SK-N-SH (cell line): ENCODE measurements around the gene DEFB124. TPM values are rescaled to one million over a fixed set of nuclear protein-coding genes. Genes with fewer than 3 reads are reported as not detected.

Source experiments
- CTCF ChIA-PET: fragments of 300-600, 350-600 bp; formaldehyde crosslinking; extraction: SDS; loops from one replicate; lab custom pipeline; 2021; lab: Yijun Ruan, JAX
- POLR2A ChIA-PET: fragments of 350-600 bp; sonication (Branson Sonifier 250); formaldehyde crosslinking; extraction: SDS; loops from one replicate; lab custom pipeline; 2020; ENCODE audit warnings: antibody characterized with exemption, inconsistent platforms; lab: Yijun Ruan, JAX
- DNase-seq: peaks from one replicate; pipeline ENCODE4 v3.0.0; 2012
- H2AFZ ChIP-seq: fragments of 200-600 bp; sonication (generic); 2 replicates; pipeline ENCODE4 v1.8.1; 2016; ENCODE audit warnings: antibody characterized with exemption, mild to moderate bottlenecking, low read depth
- H3F3A ChIP-seq: fragments of 200-600 bp; sonication (generic); replicated peaks from 2 replicates; pipeline ENCODE3; 2016; ENCODE audit warnings: antibody characterized with exemption, mild to moderate bottlenecking; ENCODE audit not compliant: insufficient read depth
- H3K27ac ChIP-seq, 2 experiments: fragments of 200-500 bp in 1 of 2; fragments of 200-600 bp in 1 of 2; sonication (Bioruptor generic) in 1 of 2; sonication (generic), shearing (Covaris generic) in 1 of 2; 2 replicates each; pipeline versions ENCODE4 v1.5.1 to v1.6.1; 2014 to 2016; ENCODE audit warnings: low read depth in 2 of 2, inconsistent platforms in 1 of 2, low read length in 1 of 2, mild to moderate bottlenecking in 1 of 2, mixed read lengths in 1 of 2
- H3K27me3 ChIP-seq: fragments of 200-600 bp; sonication (generic), shearing (Covaris generic); 2 replicates; pipeline ENCODE4 v1.6.1; 2016; ENCODE audit warnings: mixed run types; ENCODE audit not compliant: insufficient read depth
- H3K36me3 ChIP-seq, 2 experiments: fragments of 200-500 bp in 1 of 2; fragments of 200-600 bp in 1 of 2; sonication (Bioruptor generic) in 1 of 2; sonication (generic) in 1 of 2; replicated peaks in 1 of 2; 2 replicates each; pipeline versions ENCODE3 to v1.5.1; 2014 to 2016; ENCODE audit warnings: low read length in 1 of 2, mild to moderate bottlenecking in 1 of 2; ENCODE audit not compliant: insufficient read depth in 2 of 2, control insufficient read depth in 1 of 2
- H3K4me1 ChIP-seq, 2 experiments: fragments of 200-500 bp in 1 of 2; fragments of 200-600 bp in 1 of 2; sonication (Bioruptor generic) in 1 of 2; sonication (generic), shearing (Covaris generic) in 1 of 2; 2 replicates each; pipeline versions ENCODE4 v1.5.1 to v1.6.1; 2014 to 2016; ENCODE audit warnings: low read depth in 1 of 2, low read length in 1 of 2, mixed run types in 1 of 2; ENCODE audit not compliant: insufficient read depth in 2 of 2, control insufficient read depth in 1 of 2
- H3K4me2 ChIP-seq: fragments of 200-600 bp; sonication (generic), shearing (Covaris generic); 2 replicates; pipeline ENCODE4 v1.6.1; 2017; ENCODE audit warnings: mixed run types
- H3K4me3 ChIP-seq, 2 experiments: fragments of 200-500 bp in 1 of 2; fragments of 200-600 bp in 1 of 2; sonication (Bioruptor generic) in 1 of 2; sonication (generic), shearing (Covaris generic) in 1 of 2; 2 replicates each; pipeline versions ENCODE4 v1.5.1 to v1.8.1; 2014 to 2016; ENCODE audit warnings: low read depth in 2 of 2, inconsistent platforms in 1 of 2, low read length in 1 of 2, mild to moderate bottlenecking in 1 of 2, mixed read lengths in 1 of 2, moderate library complexity in 1 of 2
- H3K79me2 ChIP-seq: fragments of 200-600 bp; sonication (generic); 2 replicates; pipeline ENCODE4 v1.8.1; 2017; ENCODE audit warnings: mild to moderate bottlenecking; ENCODE audit not compliant: insufficient read depth
- H3K9ac ChIP-seq: fragments of 200-600 bp; sonication (generic); 2 replicates; pipeline ENCODE4 v1.6.1; 2017; ENCODE audit warnings: mixed run types
- H3K9me2 ChIP-seq: fragments of 200-600 bp; sonication (generic); 2 replicates; pipeline ENCODE4 v1.6.1; 2017; ENCODE audit warnings: mixed run types
- H3K9me3 ChIP-seq: fragments of 200-600 bp; sonication (generic); 2 replicates; pipeline ENCODE4 v1.6.1; 2017; ENCODE audit warnings: mixed run types, mild to moderate bottlenecking, moderate library complexity
- H4K20me1 ChIP-seq: fragments of 200-600 bp; sonication (generic); 2 replicates; pipeline ENCODE4 v1.6.1; 2017; ENCODE audit warnings: mild to moderate bottlenecking, mixed run types; ENCODE audit not compliant: insufficient read depth
- EP300 ChIP-seq, 2 experiments: IDR thresholded peaks; 2 replicates each; pipeline versions ENCODE4 v1.4.0 to v1.6.1; 2012; ENCODE audit warnings: borderline replicate concordance in 1 of 2, low read depth in 1 of 2, low read length in 1 of 2
- EZH2phosphoT487 ChIP-seq: fragments of 200-600 bp; sonication (generic); IDR thresholded peaks from 2 replicates; pipeline ENCODE4 v1.6.1; 2017; ENCODE audit warnings: low read depth, mixed run types, mild to moderate bottlenecking, antibody characterized with exemption, moderate library complexity, borderline replicate concordance
- GABPA ChIP-seq: IDR thresholded peaks from 2 replicates; pipeline ENCODE4 v1.4.0; 2012; ENCODE audit warnings: low read depth, mild to moderate bottlenecking
- JUND ChIP-seq: IDR thresholded peaks from 2 replicates; pipeline ENCODE4 v1.4.0; 2012
- MEF2A ChIP-seq: IDR thresholded peaks from 2 replicates; pipeline ENCODE4 v1.4.0; 2012; ENCODE audit warnings: low read depth, borderline replicate concordance
- MXI1 ChIP-seq: IDR thresholded peaks from 2 replicates; pipeline ENCODE4 v1.6.1; 2012; ENCODE audit warnings: mild to moderate bottlenecking, low read depth, low read length, improper control_type of control experiment
- RAD21 ChIP-seq: IDR thresholded peaks from 2 replicates; pipeline ENCODE4 v1.6.1; 2012; ENCODE audit warnings: mild to moderate bottlenecking, low read length
- RCOR1 ChIP-seq: fragments of 150-350 bp; IDR thresholded peaks from 2 replicates; pipeline ENCODE4 v1.6.1; 2017; ENCODE audit warnings: antibody characterized with exemption, low read length
- RFX5 ChIP-seq: IDR thresholded peaks from 2 replicates; pipeline ENCODE4 v1.6.1; 2012; ENCODE audit warnings: mild to moderate bottlenecking, improper control_type of control experiment, low read length
- SMC3 ChIP-seq: IDR thresholded peaks from 2 replicates; pipeline ENCODE4 v1.6.1; 2012; ENCODE audit warnings: low read depth, low read length, improper control_type of control experiment
- USF1 ChIP-seq: IDR thresholded peaks from 2 replicates; pipeline ENCODE4 v1.4.0; 2012; ENCODE audit warnings: low read depth, borderline replicate concordance
- ZBTB33 ChIP-seq: IDR thresholded peaks from 2 replicates; pipeline ENCODE4 v1.4.0; 2012; ENCODE audit warnings: low read depth, borderline replicate concordance
- WGBS: methylation state at CpG from one replicate; pipeline ENCODE4 v1.1.6; 2017; ENCODE audit warnings: low lambda C conversion rate; 5-methylcytosine and 5-hydroxymethylcytosine counted together
- polyA plus RNA-seq, 3 experiments: library from polyadenylated mRNA; depleted of rRNA; stranded (reverse); fragments of >200 nt; gene quantifications; 2 replicates each; pipeline ENCODE4 v1.2.3, GENCODE V29; 2012
- TF ChIP-seq, protein P1 (sequence below): fragments of 150-350 bp; IDR thresholded peaks from 2 replicates; pipeline ENCODE4 v1.6.1; 2016; ENCODE audit warnings: mild to moderate bottlenecking, low read depth, low read length
- TF ChIP-seq, protein P2 (sequence below): IDR thresholded peaks from 2 replicates; pipeline ENCODE4 v1.6.1; 2012; ENCODE audit warnings: mild to moderate bottlenecking, low read depth, low read length, moderate library complexity
- TF ChIP-seq, protein P3 (sequence below): IDR thresholded peaks from 2 replicates; pipeline ENCODE4; 2012

DEFB124 gene
- polyA plus RNA-seq, 1 of the 3 experiments (the other 2 are of a cell fraction), result 0.26 TPM

GRCh38 chr20:31516166-31516565 lies 41.2 kb upstream of the DEFB124 start:
- H3F3A ChIP-seq, result peaks cover 5% of the 10 kb centered on the region

More at GRCh38 chr20:31516166-31516565, 41.2 kb upstream of the DEFB124 start:
- ChIA-PET CTCF (interaction anchor here (2.2 to 2.4 kb wide), 2 partner anchors 14 to 41 kb away, joined by 9 to 18 read pairs; no protein-coding TSS in a partner anchor), POLR2A (no interaction called here)
- Histone ChIP-seq H3K9me2 (no peaks in the 10 kb centered on the region), H3K9me3 (no peaks in the 10 kb centered on the region), H3K4me3 (peak overlapping the region; percentile 95; a peak in 3 of 4 replicates), H3K27me3 (no peaks in the 10 kb centered on the region), H3K79me2 (peaks cover 69% of the 10 kb centered on the region), H3K4me2 (peak overlapping the region; percentile 100), H3K36me3 (peaks cover 5 to 13% of the 10 kb centered on the region in 2 experiments), H3K27ac (no peak overlapping the region), H4K20me1 (peaks cover 33% of the 10 kb centered on the region), H2AFZ (no peak overlapping the region), H3K9ac (peak overlapping the region; percentile 93; the same call in 1 of the 2 replicates), H3K4me1 (peaks cover 9 to 27% of the 10 kb centered on the region in 2 experiments)
- no peak for DNase-seq
- no peak for TF ChIP-seq RAD21
- TF ChIP-seq, protein P1, sequence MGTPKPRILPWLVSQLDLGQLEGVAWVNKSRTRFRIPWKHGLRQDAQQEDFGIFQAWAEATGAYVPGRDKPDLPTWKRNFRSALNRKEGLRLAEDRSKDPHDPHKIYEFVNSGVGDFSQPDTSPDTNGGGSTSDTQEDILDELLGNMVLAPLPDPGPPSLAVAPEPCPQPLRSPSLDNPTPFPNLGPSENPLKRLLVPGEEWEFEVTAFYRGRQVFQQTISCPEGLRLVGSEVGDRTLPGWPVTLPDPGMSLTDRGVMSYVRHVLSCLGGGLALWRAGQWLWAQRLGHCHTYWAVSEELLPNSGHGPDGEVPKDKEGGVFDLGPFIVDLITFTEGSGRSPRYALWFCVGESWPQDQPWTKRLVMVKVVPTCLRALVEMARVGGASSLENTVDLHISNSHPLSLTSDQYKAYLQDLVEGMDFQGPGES, result no peak
- TF ChIP-seq MEF2A, result no peak
- TF ChIP-seq GABPA, result no peak
- no peak for TF ChIP-seq RCOR1
- TF ChIP-seq JUND, result no peak
- no peak for TF ChIP-seq RFX5
- TF ChIP-seq USF1, result no peak
- TF ChIP-seq SMC3, result no peak
- TF ChIP-seq, protein P2, sequence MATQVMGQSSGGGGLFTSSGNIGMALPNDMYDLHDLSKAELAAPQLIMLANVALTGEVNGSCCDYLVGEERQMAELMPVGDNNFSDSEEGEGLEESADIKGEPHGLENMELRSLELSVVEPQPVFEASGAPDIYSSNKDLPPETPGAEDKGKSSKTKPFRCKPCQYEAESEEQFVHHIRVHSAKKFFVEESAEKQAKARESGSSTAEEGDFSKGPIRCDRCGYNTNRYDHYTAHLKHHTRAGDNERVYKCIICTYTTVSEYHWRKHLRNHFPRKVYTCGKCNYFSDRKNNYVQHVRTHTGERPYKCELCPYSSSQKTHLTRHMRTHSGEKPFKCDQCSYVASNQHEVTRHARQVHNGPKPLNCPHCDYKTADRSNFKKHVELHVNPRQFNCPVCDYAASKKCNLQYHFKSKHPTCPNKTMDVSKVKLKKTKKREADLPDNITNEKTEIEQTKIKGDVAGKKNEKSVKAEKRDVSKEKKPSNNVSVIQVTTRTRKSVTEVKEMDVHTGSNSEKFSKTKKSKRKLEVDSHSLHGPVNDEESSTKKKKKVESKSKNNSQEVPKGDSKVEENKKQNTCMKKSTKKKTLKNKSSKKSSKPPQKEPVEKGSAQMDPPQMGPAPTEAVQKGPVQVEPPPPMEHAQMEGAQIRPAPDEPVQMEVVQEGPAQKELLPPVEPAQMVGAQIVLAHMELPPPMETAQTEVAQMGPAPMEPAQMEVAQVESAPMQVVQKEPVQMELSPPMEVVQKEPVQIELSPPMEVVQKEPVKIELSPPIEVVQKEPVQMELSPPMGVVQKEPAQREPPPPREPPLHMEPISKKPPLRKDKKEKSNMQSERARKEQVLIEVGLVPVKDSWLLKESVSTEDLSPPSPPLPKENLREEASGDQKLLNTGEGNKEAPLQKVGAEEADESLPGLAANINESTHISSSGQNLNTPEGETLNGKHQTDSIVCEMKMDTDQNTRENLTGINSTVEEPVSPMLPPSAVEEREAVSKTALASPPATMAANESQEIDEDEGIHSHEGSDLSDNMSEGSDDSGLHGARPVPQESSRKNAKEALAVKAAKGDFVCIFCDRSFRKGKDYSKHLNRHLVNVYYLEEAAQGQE, result no peak
- no peak for TF ChIP-seq ZBTB33
- TF ChIP-seq EZH2phosphoT487, result no peak
- no peak for TF ChIP-seq MXI1
- TF ChIP-seq, protein P3, sequence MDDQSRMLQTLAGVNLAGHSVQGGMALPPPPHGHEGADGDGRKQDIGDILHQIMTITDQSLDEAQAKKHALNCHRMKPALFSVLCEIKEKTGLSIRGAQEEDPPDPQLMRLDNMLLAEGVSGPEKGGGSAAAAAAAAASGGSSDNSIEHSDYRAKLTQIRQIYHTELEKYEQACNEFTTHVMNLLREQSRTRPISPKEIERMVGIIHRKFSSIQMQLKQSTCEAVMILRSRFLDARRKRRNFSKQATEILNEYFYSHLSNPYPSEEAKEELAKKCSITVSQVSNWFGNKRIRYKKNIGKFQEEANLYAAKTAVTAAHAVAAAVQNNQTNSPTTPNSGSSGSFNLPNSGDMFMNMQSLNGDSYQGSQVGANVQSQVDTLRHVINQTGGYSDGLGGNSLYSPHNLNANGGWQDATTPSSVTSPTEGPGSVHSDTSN, result no peak
- no peak for TF ChIP-seq EP300 (IDR thresholded peaks at IDR 0.05; ENCODE audit: borderline replicate concordance in 1 of 2, low read depth in 1 of 2, low read length in 1 of 2)
- 92% methylated on average over 4 of the region's 4 CpGs for WGBS
